ENCODE measurements around the gene TLN1. TPM values are rescaled to one million over a fixed set of nuclear protein-coding genes. Genes with fewer than 3 reads are reported as not detected.

The TLN1 gene
- total and polyA plus RNA-seq, 2 of the 8 experiments (the other 6 are each of a cell fraction or from before 2014, with no cell fraction given), result 28.1 to 90.1 TPM

DNA sequence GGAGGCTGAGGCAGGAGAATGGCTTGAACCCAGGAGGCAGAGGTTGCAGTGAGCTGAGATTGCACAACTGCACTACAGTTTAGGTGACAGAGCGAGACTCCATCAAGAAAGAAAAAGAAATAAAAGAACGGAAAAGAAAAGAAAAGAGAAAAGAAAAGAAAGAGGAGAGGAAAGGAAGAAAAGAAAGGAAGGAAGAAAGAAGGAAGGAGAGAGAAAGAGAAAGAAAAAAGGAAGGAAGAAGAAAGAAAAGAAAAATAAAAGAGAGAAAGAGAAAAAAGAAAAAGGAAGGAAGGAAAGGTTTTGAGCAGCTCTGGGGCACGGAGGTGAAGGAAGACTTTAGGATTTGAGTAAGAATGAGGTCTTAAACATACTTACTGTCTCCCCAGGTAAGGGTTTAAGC, 18.4 kb downstream of the TLN1 start:
- Histone ChIP-seq H2AFZ (ENCODE audit: low read length) (no peak overlapping the region), H3K36me3 (ENCODE audit: control insufficient read depth in 2 of 4, insufficient read depth in 4 of 4, low read length in 3 of 4) (peaks cover 25 to 85% (median 56%) of the 10 kb centered on the region in 4 experiments; a peak in 7 of 8 replicates), H3K9me3 (ENCODE audit: insufficient read depth in 2 of 2, low read depth in 1 of 2, low read length in 1 of 2) (no peaks in the 10 kb centered on the region), H3K79me2 (ENCODE audit: control insufficient read depth in 1 of 2, insufficient read depth in 2 of 2, low read length in 2 of 2) (no peaks in the 10 kb centered on the region), H3K14ac (ENCODE audit: insufficient read length) (no peak overlapping the region), H4K20me1 (replicated peaks in 1 of 2; ENCODE audit: control insufficient read depth in 1 of 2, insufficient read depth in 2 of 2, low read length in 2 of 2) (peaks cover 0 to 2% of the 10 kb centered on the region in 2 experiments), H2BK15ac (ENCODE audit: low read length) (no peak overlapping the region), H3K18ac (ENCODE audit: extremely low read depth, low read length) (no peak overlapping the region), H4K5ac (ENCODE audit: insufficient read length, low read depth, low read length) (no peak overlapping the region), H3K4me3 (ENCODE audit: extremely low read depth in 1 of 4, insufficient read depth in 2 of 4, low read depth in 3 of 4, low read length in 4 of 4) (no peak overlapping the region), H3K23me2 (ENCODE audit: low read depth, low read length) (no peaks in the 10 kb centered on the region), H3K4ac (replicated peaks; ENCODE audit: insufficient read length, low read depth, low read length) (no peak overlapping the region), H2BK5ac (ENCODE audit: low read depth, low read length) (no peak overlapping the region), H3K27me3 (replicated peaks in 1 of 4; ENCODE audit: control insufficient read depth in 3 of 4, extremely low read depth in 1 of 4, insufficient read depth in 3 of 4, low read length in 3 of 4) (no peaks in the 10 kb centered on the region), H2BK120ac (replicated peaks; ENCODE audit: low read depth, low read length) (no peak overlapping the region), H3K4me1 (replicated peaks in 1 of 4; ENCODE audit: control insufficient read depth in 3 of 4, insufficient read depth in 4 of 4, low read length in 3 of 4) (no peaks in the 10 kb centered on the region), H2BK12ac (ENCODE audit: low read depth, low read length) (no peak overlapping the region), H2BK20ac (ENCODE audit: low read length) (no peak overlapping the region), H4K8ac (ENCODE audit: extremely low read depth, insufficient read depth, low read length) (no peak overlapping the region), H3K4me2 (ENCODE audit: insufficient read depth in 1 of 2, low read depth in 2 of 2, low read length in 2 of 2) (no peak overlapping the region), H3K56ac (replicated peaks; ENCODE audit: insufficient read length, low read depth, low read length) (no peak overlapping the region), H3K9ac (replicated peaks in 1 of 4; ENCODE audit: extremely low read depth in 1 of 4, low read depth in 3 of 4, low read length in 3 of 4) (no peak overlapping the region), H3K27ac (ENCODE audit: low read depth, low read length) (no peak overlapping the region), H3K79me1 (ENCODE audit: low read depth, low read length) (peaks cover 3% of the 10 kb centered on the region; the same call in 1 of the 2 replicates), H2AK5ac (ENCODE audit: low read depth, low read length) (no peak overlapping the region), H3K23ac (ENCODE audit: insufficient read length) (no peak overlapping the region), H4K91ac (replicated peaks; ENCODE audit: insufficient read length, low read length) (no peak overlapping the region)
- no peak for FAIRE-seq
- ChIA-PET CTCF (ENCODE audit: partially characterized antibody) (interaction anchor here (1.2 to 13.8 kb wide), 8 partner anchors 8 to 102 kb away, joined by 3 to 199 read pairs (median 16); partner anchors contain the start of genes ARHGEF39, CCDC107, CREB3 and RMRP), POLR2A (ENCODE audit: partially characterized antibody) (interaction anchor here (0.7 to 10.5 kb wide), 5 partner anchors 8 to 42 kb away, joined by 3 to 51 read pairs (median 3); no protein-coding TSS in a partner anchor)
- no peak for DNase-seq (ENCODE audit: low read depth in 1 of 2, low spot score in 2 of 2)
- WGBS, 2 experiments (ENCODE audit: extremely low coverage in 1 of 2, insufficient coverage in 1 of 2, insufficient read length in 1 of 2, insufficient replicate concordance in 2 of 2, low coverage in 1 of 2, low lambda C conversion rate in 2 of 2, missing lambda C conversion rate in 1 of 2), result 81% methylated on average over 2 of the region's 3 CpGs; no CpG with 5 or more reads in 1 of the 2 experiments
- TF ChIP-seq JUN (IDR thresholded peaks at IDR 0.05; ENCODE audit: low read depth, low read length) (no peak), YY1 (IDR thresholded peaks at IDR 0.05; ENCODE audit: low read depth, low read length) (no peak), TCF12 (IDR thresholded peaks at IDR 0.05; ENCODE audit: low read depth, low read length) (no peak), SP2 (IDR thresholded peaks at IDR 0.05; ENCODE audit: low read length) (no peak), RBBP5 (IDR thresholded peaks at IDR 0.05; ENCODE audit: borderline replicate concordance, low read depth, low read length) (no peak), RFX5 (IDR thresholded peaks at IDR 0.05; ENCODE audit: borderline replicate concordance, low read depth, low read length) (no peak), NRF1 (IDR thresholded peaks at IDR 0.05; ENCODE audit: low read depth, low read length) (no peak), SAP30 (IDR thresholded peaks at IDR 0.05; ENCODE audit: insufficient read depth, insufficient replicate concordance, low read length) (no peak), CBX8 (IDR thresholded peaks at IDR 0.05; ENCODE audit: borderline replicate concordance, low read depth, low read length) (no peak), FOSL1 (IDR thresholded peaks at IDR 0.05; ENCODE audit: insufficient read depth, low read depth, low read length) (no peak), NANOG (IDR thresholded peaks at IDR 0.05; ENCODE audit: insufficient read depth, low read depth, low read length, poor library complexity, severe bottlenecking) (no peak), KDM5A (IDR thresholded peaks at IDR 0.05; ENCODE audit: low read length) (no peak)
- TF ChIP-seq, protein P1, sequence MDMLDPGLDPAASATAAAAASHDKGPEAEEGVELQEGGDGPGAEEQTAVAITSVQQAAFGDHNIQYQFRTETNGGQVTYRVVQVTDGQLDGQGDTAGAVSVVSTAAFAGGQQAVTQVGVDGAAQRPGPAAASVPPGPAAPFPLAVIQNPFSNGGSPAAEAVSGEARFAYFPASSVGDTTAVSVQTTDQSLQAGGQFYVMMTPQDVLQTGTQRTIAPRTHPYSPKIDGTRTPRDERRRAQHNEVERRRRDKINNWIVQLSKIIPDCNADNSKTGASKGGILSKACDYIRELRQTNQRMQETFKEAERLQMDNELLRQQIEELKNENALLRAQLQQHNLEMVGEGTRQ (IDR thresholded peaks at IDR 0.05; ENCODE audit: low read length), result no peak
